ENCODE results near the gene HEXIM2. TPM values are rescaled to one million over a fixed set of nuclear protein-coding genes. Genes with fewer than 3 reads are reported as not detected.

Gene HEXIM2
- total and polyA plus RNA-seq, 2 of the 13 experiments (the other 11 are each of a cell fraction or from before 2014, with no cell fraction given) = 27.1 to 32.4 TPM

DNA sequence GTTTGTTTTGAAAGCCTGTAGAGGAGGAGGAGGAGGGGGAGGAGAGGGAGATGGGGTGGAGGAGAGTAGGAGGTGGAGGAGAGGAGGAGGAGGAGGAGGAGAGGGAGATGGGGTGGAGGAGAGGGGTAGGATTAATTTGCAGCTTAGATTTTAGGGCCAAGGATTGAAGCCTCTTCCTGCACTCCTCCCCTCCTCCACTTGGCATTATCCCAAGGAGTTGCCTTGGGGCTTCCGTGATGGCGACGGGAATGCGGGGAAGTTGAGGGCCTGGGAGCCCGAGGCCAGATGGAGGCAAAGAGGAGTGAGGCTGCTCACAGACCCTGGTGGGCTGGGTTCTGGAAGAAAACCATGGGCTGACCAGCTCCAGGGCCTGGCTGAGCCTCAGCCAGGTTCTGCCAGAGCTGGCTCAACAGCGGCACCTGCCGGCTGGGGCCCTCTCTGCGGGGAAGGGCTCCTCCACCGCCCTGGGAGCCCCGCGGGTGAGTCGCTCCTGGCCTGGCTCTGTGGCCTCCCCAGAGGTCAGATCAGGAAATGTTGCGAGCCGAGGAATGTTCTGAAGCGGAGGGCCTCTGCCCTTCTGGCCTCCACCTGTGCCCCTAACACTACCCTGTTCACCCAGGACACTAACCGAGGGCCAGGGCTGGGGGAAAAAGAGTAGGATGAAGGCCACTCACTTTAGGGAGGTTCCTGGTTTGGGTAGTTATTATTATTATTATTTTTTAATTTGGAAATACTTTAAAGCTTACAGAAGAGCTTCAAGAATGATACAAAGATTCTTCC, 36.1 kb downstream of the HEXIM2 start (continued):
- TF ChIP-seq, protein P1, sequence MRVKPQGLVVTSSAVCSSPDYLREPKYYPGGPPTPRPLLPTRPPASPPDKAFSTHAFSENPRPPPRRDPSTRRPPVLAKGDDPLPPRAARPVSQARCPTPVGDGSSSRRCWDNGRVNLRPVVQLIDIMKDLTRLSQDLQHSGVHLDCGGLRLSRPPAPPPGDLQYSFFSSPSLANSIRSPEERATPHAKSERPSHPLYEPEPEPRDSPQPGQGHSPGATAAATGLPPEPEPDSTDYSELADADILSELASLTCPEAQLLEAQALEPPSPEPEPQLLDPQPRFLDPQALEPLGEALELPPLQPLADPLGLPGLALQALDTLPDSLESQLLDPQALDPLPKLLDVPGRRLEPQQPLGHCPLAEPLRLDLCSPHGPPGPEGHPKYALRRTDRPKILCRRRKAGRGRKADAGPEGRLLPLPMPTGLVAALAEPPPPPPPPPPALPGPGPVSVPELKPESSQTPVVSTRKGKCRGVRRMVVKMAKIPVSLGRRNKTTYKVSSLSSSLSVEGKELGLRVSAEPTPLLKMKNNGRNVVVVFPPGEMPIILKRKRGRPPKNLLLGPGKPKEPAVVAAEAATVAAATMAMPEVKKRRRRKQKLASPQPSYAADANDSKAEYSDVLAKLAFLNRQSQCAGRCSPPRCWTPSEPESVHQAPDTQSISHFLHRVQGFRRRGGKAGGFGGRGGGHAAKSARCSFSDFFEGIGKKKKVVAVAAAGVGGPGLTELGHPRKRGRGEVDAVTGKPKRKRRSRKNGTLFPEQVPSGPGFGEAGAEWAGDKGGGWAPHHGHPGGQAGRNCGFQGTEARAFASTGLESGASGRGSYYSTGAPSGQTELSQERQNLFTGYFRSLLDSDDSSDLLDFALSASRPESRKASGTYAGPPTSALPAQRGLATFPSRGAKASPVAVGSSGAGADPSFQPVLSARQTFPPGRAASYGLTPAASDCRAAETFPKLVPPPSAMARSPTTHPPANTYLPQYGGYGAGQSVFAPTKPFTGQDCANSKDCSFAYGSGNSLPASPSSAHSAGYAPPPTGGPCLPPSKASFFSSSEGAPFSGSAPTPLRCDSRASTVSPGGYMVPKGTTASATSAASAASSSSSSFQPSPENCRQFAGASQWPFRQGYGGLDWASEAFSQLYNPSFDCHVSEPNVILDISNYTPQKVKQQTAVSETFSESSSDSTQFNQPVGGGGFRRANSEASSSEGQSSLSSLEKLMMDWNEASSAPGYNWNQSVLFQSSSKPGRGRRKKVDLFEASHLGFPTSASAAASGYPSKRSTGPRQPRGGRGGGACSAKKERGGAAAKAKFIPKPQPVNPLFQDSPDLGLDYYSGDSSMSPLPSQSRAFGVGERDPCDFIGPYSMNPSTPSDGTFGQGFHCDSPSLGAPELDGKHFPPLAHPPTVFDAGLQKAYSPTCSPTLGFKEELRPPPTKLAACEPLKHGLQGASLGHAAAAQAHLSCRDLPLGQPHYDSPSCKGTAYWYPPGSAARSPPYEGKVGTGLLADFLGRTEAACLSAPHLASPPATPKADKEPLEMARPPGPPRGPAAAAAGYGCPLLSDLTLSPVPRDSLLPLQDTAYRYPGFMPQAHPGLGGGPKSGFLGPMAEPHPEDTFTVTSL (CRISPR knock-in tag; IDR thresholded peaks at IDR 0.05; ENCODE audit: borderline replicate concordance) = no peak; the same call in 1 of the 2 replicates
- TF ChIP-seq MTF1 (CRISPR knock-in tag; IDR thresholded peaks at IDR 0.05) = no peak
- no peak for TF ChIP-seq PRPF4 (IDR thresholded peaks at IDR 0.05; ENCODE audit: low read depth, low read length, poor library complexity, severe bottlenecking)
- TF ChIP-seq ATF7 (IDR thresholded peaks at IDR 0.05) = no peak
- 0 out of 2 replicates have a peak, but pooled peaks have one; percentile 48 for TF ChIP-seq ATF7 (CRISPR knock-in tag; IDR thresholded peaks at IDR 0.05)
- TF ChIP-seq SP2 (CRISPR knock-in tag; IDR thresholded peaks at IDR 0.05) = no peak
- no peak for TF ChIP-seq TRIM24 (CRISPR knock-in tag; IDR thresholded peaks at IDR 0.05)
- peak; percentile 76; the same call in 1 of the 2 replicates for TF ChIP-seq ZBTB7A (CRISPR knock-in tag; IDR thresholded peaks at IDR 0.05)
- no peak for TF ChIP-seq ZNF75D (CRISPR knock-in tag; IDR thresholded peaks at IDR 0.05; ENCODE audit: borderline replicate concordance)
- peak; percentile 96; the same call in 1 of the 2 replicates for TF ChIP-seq ZNF343 (CRISPR knock-in tag; IDR thresholded peaks at IDR 0.05)
- peak; percentile 73; the same call in 1 of the 2 replicates for TF ChIP-seq ARNTL (CRISPR knock-in tag; IDR thresholded peaks at IDR 0.05)
- TF ChIP-seq, protein P2, sequence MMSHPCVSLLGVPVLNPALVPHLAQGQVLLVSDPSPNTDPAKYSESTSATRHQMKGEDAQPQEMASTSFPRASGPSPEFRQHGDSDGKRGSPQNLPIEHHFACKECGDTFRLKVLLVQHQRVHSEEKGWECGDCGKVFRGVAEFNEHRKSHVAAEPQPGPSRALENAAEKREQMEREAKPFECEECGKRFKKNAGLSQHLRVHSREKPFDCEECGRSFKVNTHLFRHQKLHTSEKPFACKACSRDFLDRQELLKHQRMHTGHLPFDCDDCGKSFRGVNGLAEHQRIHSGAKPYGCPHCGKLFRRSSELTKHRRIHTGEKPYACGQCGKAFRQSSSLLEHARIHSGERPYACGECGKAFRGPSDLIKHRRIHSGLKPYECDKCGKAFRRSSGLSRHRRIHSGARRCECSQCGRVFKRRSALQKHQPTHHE (CRISPR knock-in tag; IDR thresholded peaks at IDR 0.05; ENCODE audit: borderline replicate concordance) = peak; percentile 79; the same call in 1 of the 2 replicates
- peak; percentile 54; the same call in 1 of the 2 replicates for TF ChIP-seq SIX4 (CRISPR knock-in tag; IDR thresholded peaks at IDR 0.05)
- peak; percentile 77 for TF ChIP-seq HOXA3 (CRISPR knock-in tag; IDR thresholded peaks at IDR 0.05)
- TF ChIP-seq ZNF614 (CRISPR knock-in tag; IDR thresholded peaks at IDR 0.05; ENCODE audit: borderline replicate concordance) = peak; percentile 89
- no peak for TF ChIP-seq JUND (CRISPR knock-in tag; IDR thresholded peaks at IDR 0.05)
- TF ChIP-seq DNMT3B (CRISPR knock-in tag; conservative IDR thresholded peaks at IDR 0.05) = 0 out of 2 replicates have a peak, but pooled peaks have one; percentile 63
- TF ChIP-seq, protein P3, sequence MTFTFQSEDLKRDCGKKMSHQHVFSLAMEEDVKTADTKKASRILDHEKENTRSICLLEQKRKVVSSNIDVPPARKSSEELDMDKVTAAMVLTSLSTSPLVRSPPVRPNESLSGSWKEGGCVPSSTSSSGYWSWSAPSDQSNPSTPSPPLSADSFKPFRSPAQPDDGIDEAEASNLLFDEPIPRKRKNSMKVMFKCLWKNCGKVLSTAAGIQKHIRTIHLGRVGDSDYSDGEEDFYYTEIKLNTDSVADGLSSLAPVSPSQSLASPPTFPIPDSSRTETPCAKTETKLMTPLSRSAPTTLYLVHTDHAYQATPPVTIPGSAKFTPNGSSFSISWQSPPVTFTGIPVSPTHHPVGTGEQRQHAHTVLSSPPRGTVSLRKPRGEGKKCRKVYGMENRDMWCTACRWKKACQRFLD (CRISPR knock-in tag; IDR thresholded peaks at IDR 0.05; ENCODE audit: borderline replicate concordance) = peak; percentile 88
- TF ChIP-seq MYC (CRISPR knock-in tag; IDR thresholded peaks at IDR 0.05; ENCODE audit: borderline replicate concordance) = peak; percentile 60; the same call in 1 of the 2 replicates
- no peak for TF ChIP-seq NCOA1 (CRISPR knock-in tag; IDR thresholded peaks at IDR 0.05)
- TF ChIP-seq, protein P4, sequence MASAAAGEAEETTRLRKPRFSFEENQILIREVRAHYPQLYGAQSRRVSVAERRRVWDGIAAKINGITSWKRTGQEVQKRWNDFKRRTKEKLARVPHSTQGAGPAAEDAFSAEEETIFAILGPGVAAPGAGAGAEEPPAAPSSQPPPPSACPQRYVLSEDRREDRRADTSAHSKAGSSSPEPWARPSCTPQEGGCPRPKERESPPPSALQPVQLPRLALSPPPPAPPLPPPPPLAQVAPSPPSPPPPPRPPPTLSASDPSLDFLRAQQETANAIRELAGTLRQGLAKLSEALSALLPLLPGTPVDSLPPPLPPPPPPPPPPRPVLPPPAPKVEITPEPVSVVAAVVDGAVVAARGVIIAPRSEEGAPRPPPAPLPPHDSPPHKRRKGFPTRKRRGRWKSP (CRISPR knock-in tag; IDR thresholded peaks at IDR 0.05) = peak; percentile 61; the same call in 1 of the 2 replicates
